Measurements from ENCODE around the gene RAB11FIP2.

GRCh38 chr10:117989962-117990361 lies 56.8 kb downstream of the RAB11FIP2 start:
- TF ChIP-seq, protein P1, sequence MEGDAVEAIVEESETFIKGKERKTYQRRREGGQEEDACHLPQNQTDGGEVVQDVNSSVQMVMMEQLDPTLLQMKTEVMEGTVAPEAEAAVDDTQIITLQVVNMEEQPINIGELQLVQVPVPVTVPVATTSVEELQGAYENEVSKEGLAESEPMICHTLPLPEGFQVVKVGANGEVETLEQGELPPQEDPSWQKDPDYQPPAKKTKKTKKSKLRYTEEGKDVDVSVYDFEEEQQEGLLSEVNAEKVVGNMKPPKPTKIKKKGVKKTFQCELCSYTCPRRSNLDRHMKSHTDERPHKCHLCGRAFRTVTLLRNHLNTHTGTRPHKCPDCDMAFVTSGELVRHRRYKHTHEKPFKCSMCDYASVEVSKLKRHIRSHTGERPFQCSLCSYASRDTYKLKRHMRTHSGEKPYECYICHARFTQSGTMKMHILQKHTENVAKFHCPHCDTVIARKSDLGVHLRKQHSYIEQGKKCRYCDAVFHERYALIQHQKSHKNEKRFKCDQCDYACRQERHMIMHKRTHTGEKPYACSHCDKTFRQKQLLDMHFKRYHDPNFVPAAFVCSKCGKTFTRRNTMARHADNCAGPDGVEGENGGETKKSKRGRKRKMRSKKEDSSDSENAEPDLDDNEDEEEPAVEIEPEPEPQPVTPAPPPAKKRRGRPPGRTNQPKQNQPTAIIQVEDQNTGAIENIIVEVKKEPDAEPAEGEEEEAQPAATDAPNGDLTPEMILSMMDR (IDR thresholded peaks at IDR 0.05; ENCODE audit: low read depth, low read length, missing input control): no peak
- TF ChIP-seq JUND (IDR thresholded peaks at IDR 0.05): no peak
